G401.6 (cell line): ENCODE results near the gene SYT1.
A peak's percentile ranks its signal among the peaks of the same experiment; 100 is the strongest.

Source experiments
- FAIRE-seq: peaks from 2 replicates; lab custom pipeline; 2012; peaks lifted over from hg19 to GRCh38; lab: Jason Lieb, UNC

Gene SYT1

DNA sequence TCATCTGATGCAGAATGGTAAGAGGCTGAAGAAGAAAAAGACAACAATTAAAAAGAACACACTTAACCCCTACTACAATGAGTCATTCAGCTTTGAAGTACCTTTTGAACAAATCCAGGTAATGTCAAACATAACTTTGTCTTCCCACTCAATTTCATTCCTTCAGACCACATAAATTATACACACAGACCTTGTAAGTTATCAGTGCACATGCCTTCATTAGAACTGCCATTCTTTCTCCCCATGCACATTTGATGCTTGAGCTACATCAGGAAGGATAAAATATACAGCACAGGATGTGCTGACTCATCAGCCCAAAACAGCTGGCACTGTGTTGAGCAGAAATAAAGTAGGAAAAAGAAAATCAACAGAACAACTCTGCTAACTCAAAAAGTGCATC is 579.5 kb downstream of the SYT1 start:
- no peak for FAIRE-seq

DNA sequence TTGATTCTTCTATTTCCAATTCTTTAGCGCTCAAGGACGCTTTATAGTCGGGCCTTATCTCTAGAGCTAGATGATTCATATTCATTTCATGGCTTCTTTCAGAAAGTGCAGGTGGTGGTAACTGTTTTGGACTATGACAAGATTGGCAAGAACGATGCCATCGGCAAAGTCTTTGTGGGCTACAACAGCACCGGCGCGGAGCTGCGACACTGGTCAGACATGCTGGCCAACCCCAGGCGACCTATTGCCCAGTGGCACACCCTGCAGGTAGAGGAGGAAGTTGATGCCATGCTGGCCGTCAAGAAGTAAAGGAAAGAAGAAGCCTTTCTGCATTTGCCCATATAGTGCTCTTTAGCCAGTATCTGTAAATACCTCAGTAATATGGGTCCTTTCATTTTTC is 584.2 kb downstream of the SYT1 start:
- FAIRE-seq = no peak

DNA sequence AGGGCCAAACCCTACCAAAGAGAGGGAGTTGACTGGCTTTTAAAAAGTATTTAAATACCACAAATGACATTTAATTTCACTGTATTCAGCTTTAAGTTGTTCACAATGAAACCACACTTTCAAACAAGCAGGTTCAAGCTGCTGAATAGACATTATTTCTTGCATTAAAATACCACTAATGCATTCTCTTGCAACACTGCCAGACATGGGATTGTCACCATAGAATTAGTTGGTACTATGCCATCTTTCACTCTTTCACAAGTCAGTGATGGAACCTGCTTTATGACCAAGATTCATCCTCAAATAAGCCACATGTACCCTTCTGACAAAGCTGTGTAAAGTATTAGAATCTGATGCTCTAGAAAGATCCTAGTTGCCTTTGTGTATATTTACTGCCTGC is 586.8 kb downstream of the SYT1 start:
- no peak for FAIRE-seq

DNA sequence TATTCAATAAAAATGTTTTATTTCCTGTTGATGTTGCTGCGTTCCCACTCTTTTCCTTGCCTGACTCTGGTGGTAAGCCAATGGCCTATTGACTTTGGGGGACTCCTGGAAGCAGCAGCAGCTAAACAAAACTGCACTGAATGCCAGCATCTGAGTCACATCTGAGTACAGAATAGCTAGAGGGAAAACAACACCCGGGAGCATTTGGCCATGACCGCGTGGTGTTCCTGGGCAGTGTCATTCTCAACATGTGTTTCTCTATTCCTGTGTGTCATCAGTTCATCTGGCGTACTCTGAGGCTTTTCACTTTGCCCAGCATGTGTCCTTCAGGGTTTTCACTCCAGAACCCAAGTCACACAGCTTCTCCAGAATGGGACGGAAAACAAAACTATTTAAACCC is 587.4 kb downstream of the SYT1 start:
- FAIRE-seq = no peak

DNA sequence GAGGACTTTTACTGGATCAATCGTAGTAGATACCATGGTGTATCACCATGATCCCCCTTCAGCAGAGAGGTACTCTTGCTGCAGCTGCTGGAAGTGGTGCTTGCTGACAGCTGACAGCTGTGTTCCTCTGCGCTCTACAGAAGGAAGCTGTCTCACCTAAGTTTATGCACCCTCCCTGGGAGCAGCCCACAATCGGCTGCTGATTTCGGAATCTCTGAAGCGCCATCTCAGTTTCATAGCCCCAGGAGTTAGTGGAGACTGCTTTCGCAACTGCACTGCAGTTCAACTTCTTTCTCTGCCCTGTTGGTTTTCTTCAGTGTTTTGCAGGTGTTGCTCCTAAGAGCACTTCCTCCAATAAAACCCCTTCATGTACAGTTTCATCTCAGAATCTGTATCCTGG is 588.3 kb downstream of the SYT1 start:
- no peak for FAIRE-seq

DNA sequence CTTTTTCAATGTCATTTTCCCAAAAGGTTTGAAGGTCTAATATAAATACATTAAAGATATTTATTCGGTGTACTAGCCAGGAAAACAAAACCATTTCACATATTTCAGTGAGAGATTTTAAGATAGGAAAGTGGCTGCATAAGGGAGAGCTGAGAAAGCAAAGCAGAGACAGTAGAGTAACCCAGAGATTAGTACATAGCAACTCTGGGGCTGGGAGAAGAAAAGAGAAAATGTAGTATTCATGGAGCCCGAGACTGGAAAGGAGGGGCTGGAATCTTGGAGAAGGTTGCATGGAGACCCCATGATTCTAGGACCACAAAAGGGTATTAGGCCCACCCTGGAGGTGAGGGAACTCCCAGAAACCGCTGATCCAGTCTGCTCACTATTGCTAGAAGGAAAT is 589.2 kb downstream of the SYT1 start:
- no peak for FAIRE-seq

DNA sequence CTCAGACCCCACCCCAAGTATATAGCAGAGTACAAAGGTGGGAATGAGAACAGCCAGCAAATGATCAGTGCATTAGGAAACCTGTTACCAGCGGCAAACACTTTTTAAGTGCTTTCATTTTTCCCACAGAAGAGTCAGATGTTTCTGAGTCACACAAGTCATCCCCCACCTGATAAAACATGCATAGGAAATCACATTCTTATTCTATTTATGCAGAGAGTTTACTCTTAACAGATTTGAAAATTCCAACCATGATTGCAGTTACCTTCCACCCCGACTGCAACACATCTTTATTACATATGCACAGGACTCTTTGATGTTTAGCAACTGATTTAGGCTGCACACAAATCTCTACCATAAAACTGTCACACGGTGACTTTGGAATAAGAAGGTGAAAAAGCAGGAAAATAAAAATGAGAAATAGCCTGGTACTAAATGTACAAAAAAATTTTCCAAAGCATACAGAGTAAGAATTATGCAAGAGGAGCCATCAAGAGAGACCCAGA is 589.8 kb downstream of the SYT1 start:
- peak; percentile 97 for FAIRE-seq

DNA sequence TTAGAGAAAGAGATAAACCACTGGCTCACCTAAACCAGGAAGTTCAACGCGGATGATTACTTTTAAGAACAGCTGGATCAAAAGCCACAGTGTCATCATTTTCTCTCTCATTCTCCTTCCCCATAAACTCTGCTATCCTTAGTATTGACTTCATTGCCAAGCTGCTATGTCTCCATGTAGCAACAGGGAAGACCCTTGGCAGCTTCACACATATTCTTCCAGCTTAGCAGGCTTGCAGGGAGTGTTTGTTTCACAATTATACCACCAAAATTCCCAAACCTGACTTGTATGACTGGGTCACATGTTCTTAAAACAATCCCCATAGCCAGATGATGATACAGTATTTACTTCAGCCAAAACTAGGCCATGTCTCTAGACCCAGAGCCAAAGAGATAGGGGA is 590.7 kb downstream of the SYT1 start:
- FAIRE-seq = no peak

DNA sequence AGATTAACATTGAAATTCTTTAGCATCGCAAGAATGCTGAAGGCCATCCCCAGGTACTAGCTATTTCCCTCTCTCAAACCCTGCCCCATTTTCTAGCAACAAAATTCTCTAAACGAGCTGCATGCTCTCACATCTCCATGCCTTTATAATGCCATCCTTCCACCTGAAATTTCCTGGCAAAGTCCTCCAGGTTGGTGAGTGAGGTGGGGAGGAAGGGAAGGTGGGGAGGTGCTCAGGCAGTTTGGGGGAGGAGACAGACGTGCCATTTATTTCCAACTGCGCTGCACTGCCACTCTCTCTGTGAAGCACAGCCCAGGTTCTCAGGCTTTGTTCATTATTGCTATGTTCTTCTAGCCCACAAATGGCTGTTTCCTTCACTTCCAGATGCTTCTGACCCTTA is 617.7 kb downstream of the SYT1 start:
- FAIRE-seq = no peak

DNA sequence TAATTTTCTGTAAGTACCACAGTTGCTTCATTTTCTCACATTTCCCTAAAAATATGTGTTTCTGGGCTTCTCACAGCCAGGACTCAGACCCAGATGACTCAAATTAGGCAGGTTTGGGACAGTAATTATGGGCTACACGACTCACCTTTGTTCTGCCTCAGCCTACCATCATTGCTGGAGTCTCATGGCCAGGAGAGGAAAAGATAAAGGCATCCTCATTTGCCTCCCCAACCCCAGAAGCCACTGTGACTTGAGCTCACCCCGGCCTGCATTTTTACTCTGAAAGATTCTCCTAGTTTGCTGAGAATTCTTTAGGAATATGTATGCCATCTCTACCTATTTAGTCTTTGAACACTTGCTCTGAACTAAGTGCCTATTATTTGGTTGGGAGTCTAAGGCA is 618.3 kb downstream of the SYT1 start:
- no peak for FAIRE-seq

DNA sequence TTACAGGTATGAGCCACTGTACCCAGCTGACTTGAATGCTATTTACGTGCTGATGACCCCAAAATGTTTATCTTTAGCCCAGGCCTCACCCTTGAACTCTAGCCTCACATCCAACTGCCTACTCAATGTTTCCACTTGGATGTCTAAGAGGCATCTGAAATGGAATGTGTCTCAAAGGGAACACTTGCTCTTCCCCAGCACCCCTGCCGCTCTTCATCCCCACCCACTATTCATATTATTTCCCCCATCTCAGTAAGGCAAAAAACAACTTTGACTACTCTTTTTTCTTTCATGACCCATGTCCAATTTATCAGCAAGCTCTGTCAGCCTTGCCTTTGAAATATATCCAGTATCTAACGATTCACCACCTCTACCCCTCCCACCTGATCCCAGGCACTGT is 621.6 kb downstream of the SYT1 start:
- no peak for FAIRE-seq

DNA sequence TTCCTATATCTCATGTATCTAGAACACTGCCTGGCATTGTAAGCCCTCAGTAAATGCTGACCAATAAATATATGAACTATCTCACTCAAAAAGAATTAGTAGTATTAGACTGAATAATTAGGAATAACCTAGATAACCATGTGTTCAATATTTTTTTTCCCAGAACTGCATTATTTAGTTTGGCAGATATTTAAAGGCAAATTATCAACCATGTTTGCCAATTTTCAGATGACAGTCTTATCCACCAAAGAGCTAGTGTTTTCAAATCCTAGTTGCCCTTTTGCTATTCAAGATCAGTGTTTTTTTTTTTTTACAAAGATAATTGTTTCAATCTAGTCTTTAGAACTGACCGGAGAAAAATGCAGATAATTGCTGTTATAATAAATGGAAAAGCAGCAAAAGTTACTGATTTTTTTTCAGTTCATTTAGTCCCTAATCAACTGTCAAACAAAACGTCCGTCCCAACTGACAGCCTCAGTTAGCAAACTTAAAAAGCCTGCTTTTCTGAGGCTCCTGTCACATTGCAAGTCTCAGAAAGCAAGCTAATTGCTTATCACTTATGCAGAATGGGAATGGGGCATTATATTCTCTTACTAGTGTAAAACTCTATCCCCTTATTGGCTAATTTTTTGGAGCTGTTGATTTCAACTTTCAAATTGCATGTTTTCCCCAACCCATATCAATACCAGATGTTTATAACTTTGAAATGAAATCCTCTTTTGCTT is 623.0 kb downstream of the SYT1 start:
- FAIRE-seq = peak; percentile 68
